DND-41 (cell line): Measurements from ENCODE around the gene GP1BA.

Experiments used
- ATAC-seq: fragments of 200-7000 bp; cut with Tn5 transposase; 3 replicates; pipeline ENCODE4 v1.9.1; 2021; ENCODE audit warnings: low read depth; ENCODE audit not compliant: insufficient read depth
- DNase-seq: peaks from one replicate; pipeline ENCODE4 v3.0.0-alpha.2; 2020
- H2AFZ ChIP-seq: 2 replicates; pipeline ENCODE4 v1.6.0; 2012; ENCODE audit warnings: low read depth, low read length
- H3K27ac ChIP-seq: 2 replicates; pipeline ENCODE4 v1.5.1; 2012; ENCODE audit warnings: low read length, inconsistent platforms
- H3K27me3 ChIP-seq: fragments of 200-600 bp; sonication (generic); 2 replicates; pipeline ENCODE4 v1.6.0; 2012; ENCODE audit warnings: low read length, mild to moderate bottlenecking, inconsistent platforms; ENCODE audit not compliant: insufficient read depth, poor library complexity
- H3K36me3 ChIP-seq: 2 replicates; pipeline ENCODE4 v1.5.1; 2012; ENCODE audit warnings: low read length, inconsistent platforms; ENCODE audit not compliant: insufficient read depth
- H3K4me1 ChIP-seq: 2 replicates; pipeline ENCODE4 v1.5.1; 2012; ENCODE audit warnings: mild to moderate bottlenecking, low read length; ENCODE audit not compliant: insufficient read depth
- H3K4me2 ChIP-seq: 2 replicates; pipeline ENCODE4 v1.6.0; 2012; ENCODE audit warnings: mild to moderate bottlenecking, moderate library complexity, low read length, inconsistent platforms; ENCODE audit not compliant: insufficient read depth
- H3K4me3 ChIP-seq, 2 experiments: fragments of 200-600 bp in 1 of 2; shearing (Covaris generic) in 1 of 2; 2 replicates each; pipeline ENCODE4 v1.5.1; 2012 to 2016; ENCODE audit warnings: inconsistent platforms in 2 of 2, low read length in 2 of 2, mild to moderate bottlenecking in 2 of 2, low read depth in 1 of 2, moderate library complexity in 1 of 2
- H3K79me2 ChIP-seq: 2 replicates; pipeline ENCODE4 v1.6.0; 2012; ENCODE audit warnings: low read length, inconsistent platforms; ENCODE audit not compliant: insufficient read depth
- H3K9ac ChIP-seq: 2 replicates; pipeline ENCODE4 v1.6.0; 2012; ENCODE audit warnings: low read depth, mild to moderate bottlenecking, inconsistent platforms, low read length, moderate library complexity
- H3K9me3 ChIP-seq: 2 replicates; pipeline ENCODE4 v1.5.1; 2012; ENCODE audit warnings: low read length, moderate library complexity, mild to moderate bottlenecking, inconsistent platforms; ENCODE audit not compliant: insufficient read depth, severe bottlenecking
- H4K20me1 ChIP-seq: 2 replicates; pipeline ENCODE4 v1.6.0; 2012; ENCODE audit warnings: low read length; ENCODE audit not compliant: insufficient read depth
- EZH2 ChIP-seq: IDR thresholded peaks from 3 replicates; pipeline ENCODE4 v1.6.1; 2012; ENCODE audit warnings: borderline replicate concordance, low read depth, mild to moderate bottlenecking, moderate library complexity, low read length, inconsistent platforms; ENCODE audit not compliant: severe bottlenecking
- TF ChIP-seq, protein P1 (sequence below): IDR thresholded peaks from 2 replicates; pipeline ENCODE4 v1.5.1; 2012; ENCODE audit warnings: borderline replicate concordance, low read length, moderate library complexity, mild to moderate bottlenecking; ENCODE audit not compliant: poor library complexity, severe bottlenecking; ENCODE audit errors: extremely low read depth

Gene GP1BA

DNA sequence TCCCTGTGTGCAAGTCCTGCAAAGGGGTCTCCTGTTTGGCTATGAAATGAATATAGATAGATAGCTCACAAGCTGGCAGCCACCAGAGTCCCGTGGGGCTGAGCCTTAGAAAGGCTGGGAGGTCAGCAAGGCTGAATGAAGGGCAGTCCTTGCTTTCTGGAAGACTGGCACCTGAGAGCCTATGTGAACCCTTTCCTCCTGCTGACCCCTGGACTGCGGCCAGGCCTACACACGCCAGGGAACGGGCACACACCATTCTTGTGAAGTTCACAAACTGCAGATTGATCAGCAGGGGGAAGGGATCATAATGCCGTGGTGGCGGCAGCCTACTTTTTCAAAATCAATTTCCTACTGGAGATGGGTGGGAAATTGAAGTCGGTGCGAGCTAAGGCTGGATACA, 33.7 kb upstream of the GP1BA start:
- H3K9ac ChIP-seq: no peak overlapping the region
- DNase-seq (no peak), ATAC-seq (no peak)
- no peak overlapping the region for H2AFZ ChIP-seq
- no peak overlapping the region for H3K4me2 ChIP-seq
- H3K36me3 ChIP-seq: peaks cover 40% of the 10 kb centered on the region
- H3K79me2 ChIP-seq: no peaks in the 10 kb centered on the region
- no peak overlapping the region for H3K4me3 ChIP-seq
- H3K27ac ChIP-seq: no peak overlapping the region
- TF ChIP-seq, protein P1, sequence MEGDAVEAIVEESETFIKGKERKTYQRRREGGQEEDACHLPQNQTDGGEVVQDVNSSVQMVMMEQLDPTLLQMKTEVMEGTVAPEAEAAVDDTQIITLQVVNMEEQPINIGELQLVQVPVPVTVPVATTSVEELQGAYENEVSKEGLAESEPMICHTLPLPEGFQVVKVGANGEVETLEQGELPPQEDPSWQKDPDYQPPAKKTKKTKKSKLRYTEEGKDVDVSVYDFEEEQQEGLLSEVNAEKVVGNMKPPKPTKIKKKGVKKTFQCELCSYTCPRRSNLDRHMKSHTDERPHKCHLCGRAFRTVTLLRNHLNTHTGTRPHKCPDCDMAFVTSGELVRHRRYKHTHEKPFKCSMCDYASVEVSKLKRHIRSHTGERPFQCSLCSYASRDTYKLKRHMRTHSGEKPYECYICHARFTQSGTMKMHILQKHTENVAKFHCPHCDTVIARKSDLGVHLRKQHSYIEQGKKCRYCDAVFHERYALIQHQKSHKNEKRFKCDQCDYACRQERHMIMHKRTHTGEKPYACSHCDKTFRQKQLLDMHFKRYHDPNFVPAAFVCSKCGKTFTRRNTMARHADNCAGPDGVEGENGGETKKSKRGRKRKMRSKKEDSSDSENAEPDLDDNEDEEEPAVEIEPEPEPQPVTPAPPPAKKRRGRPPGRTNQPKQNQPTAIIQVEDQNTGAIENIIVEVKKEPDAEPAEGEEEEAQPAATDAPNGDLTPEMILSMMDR: no peak
- TF ChIP-seq EZH2: no peak
- H3K27me3 ChIP-seq: no peaks in the 10 kb centered on the region
- H3K9me3 ChIP-seq: no peaks in the 10 kb centered on the region
- H4K20me1 ChIP-seq: peaks cover 3% of the 10 kb centered on the region
- H3K4me1 ChIP-seq: peaks cover 12% of the 10 kb centered on the region

DNA sequence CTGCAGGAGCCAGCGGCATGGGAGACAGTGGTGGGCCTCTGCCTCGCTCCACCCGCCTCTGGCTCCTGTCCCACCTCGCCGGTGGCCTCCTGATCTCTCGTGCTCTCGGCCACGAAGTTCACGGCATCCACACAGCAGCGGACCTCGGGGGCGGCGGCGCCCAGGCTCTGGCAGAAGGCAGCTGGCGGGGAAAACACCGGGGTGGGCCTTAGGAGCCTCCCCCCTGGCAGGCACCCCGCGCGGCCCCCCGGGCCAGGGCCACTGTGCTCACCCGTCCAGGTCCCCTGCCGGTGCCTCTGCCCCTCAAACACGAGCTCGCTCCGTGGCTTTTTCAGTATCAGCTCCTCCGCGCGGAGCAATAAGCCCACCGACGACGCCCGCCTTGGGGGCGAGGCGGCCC, 33.1 kb upstream of the GP1BA start:
- H3K9me3 ChIP-seq: no peaks in the 10 kb centered on the region
- no peak overlapping the region for H3K4me3 ChIP-seq
- no peak overlapping the region for H3K27ac ChIP-seq
- no peaks in the 10 kb centered on the region for H3K27me3 ChIP-seq
- TF ChIP-seq, protein P1: no peak
- TF ChIP-seq EZH2: no peak
- H2AFZ ChIP-seq: no peak overlapping the region
- ATAC-seq: no peak
- DNase-seq: no peak
- no peak overlapping the region for H3K9ac ChIP-seq
- H3K79me2 ChIP-seq: no peaks in the 10 kb centered on the region
- H4K20me1 ChIP-seq: peaks cover 3% of the 10 kb centered on the region
- peaks cover 18% of the 10 kb centered on the region for H3K4me1 ChIP-seq
- H3K36me3 ChIP-seq: peaks cover 34% of the 10 kb centered on the region
- no peak overlapping the region for H3K4me2 ChIP-seq

DNA sequence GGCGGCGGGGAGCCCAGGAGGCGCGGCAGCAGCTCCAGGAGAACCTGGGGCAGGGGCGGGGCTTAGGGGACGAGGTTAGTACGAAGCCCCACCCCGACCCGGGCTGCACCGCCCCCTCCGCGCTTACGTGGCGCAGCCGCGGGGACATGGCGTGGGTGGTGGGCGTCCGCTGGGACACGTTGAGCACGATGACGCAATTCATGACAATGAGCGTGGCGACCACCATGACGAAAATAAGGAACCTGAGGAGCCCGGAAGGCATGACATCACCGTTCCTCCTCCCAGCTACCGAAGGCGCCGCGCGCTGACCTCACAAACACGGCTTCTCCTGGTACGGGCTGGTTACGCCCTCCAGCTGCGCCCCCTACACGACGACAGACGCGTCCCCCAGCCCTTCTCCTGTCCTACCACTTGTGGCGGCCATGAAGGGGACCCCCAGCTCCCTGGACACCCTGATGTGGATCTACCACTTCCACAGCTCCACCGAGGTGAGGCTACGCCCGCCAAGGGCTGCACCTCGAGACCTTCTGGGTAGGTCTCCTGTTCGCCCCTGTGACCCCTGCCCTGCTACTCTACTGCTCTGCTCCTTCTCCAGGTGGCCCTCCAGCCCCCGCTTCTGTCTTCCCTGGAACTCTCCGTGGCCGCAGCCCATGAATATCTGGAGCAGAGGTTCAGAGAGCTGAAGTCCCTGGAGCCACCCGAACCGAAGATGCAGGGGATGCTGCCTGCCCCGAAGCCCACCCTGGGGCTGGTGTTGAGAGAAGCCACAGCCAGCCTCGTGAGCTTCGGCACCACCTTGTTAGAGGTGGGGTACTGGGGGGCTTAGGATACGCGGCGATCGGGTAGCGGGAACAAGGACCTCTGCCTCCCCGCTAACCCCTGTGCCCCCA, 32.5 kb upstream of the GP1BA start, which contains the start of gene C17orf107:
TSS of gene C17orf107 (plus strand) at position 196 of the 890 bp plus-strand sequence. CDS start at position 423, 227 bp downstream.
- DNase-seq: no peak
- no peak within 1 kb of the TSS for H3K27ac ChIP-seq
- H3K4me2 ChIP-seq: no peak within 1 kb of the TSS
- no peaks in the 10 kb centered on the region for H3K79me2 ChIP-seq
- peaks cover 27% of the 10 kb centered on the region for H3K36me3 ChIP-seq
- TF ChIP-seq, protein P1: no peak
- no peak for TF ChIP-seq EZH2
- H2AFZ ChIP-seq: no peak within 1 kb of the TSS
- no peak within 1 kb of the TSS for H3K4me3 ChIP-seq
- peaks cover 20% of the 10 kb centered on the region for H3K4me1 ChIP-seq
- ATAC-seq: no peak
- no peaks in the 10 kb centered on the region for H3K27me3 ChIP-seq
- no peaks in the 10 kb centered on the region for H3K9me3 ChIP-seq
- no peak within 1 kb of the TSS for H3K9ac ChIP-seq
- H4K20me1 ChIP-seq: peaks cover 3% of the 10 kb centered on the region
